ENCODE data around the gene IKZF3. TPM values are rescaled to one million over a fixed set of nuclear protein-coding genes. Genes with fewer than 3 reads are reported as not detected.

IKZF3 gene
- total and polyA plus RNA-seq, 4 donors, result 0.03 to 2.8 (median 1.2) TPM

GRCh38 chr17:39816272-39816671 lies 47.8 kb downstream of the IKZF3 start:
- Histone ChIP-seq H3K27me3 (ENCODE audit: control insufficient read depth in 1 of 2, insufficient read depth in 2 of 2, low read length in 1 of 2) (no peaks in the 10 kb centered on the region), H3K4me1 (ENCODE audit: control insufficient read depth in 1 of 2, insufficient read depth in 2 of 2, low read length in 2 of 2) (no peaks in the 10 kb centered on the region), H3K27ac (ENCODE audit: low read depth in 1 of 2, low read length in 2 of 2) (no peak overlapping the region), H3K36me3 (ENCODE audit: control insufficient read depth in 1 of 2, insufficient read depth in 2 of 2, low read length in 1 of 2) (no peaks in the 10 kb centered on the region), H3K9me3 (ENCODE audit: control insufficient read depth, low read length) (no peaks in the 10 kb centered on the region), H3K4me3 (ENCODE audit: low read length in 2 of 2) (no peak overlapping the region)
- intact Hi-C loops (cut with DNase I), result no loop called here
- no peak for ATAC-seq (ENCODE audit: low FRiP score)
- DNase-seq, result no peak

- no peak overlapping the region for H3K27ac ChIP-seq (ENCODE audit: low read depth in 1 of 2, low read length in 2 of 2)
- H3K4me1 ChIP-seq (ENCODE audit: control insufficient read depth in 1 of 2, insufficient read depth in 2 of 2, low read length in 2 of 2), result no peaks in the 10 kb centered on the region
- no peak overlapping the region for H3K4me3 ChIP-seq (ENCODE audit: low read length in 2 of 2)
- no peaks in the 10 kb centered on the region for H3K36me3 ChIP-seq (ENCODE audit: control insufficient read depth in 1 of 2, insufficient read depth in 2 of 2, low read length in 1 of 2)
- intact Hi-C loops (cut with DNase I), result no loop called here
- H3K27me3 ChIP-seq (ENCODE audit: control insufficient read depth in 1 of 2, insufficient read depth in 2 of 2, low read length in 1 of 2), result no peaks in the 10 kb centered on the region
- DNase-seq (no peak), ATAC-seq (ENCODE audit: low FRiP score) (no peak)
- 88 to 90% methylated on average over 2 of the region's 2 CpGs for WGBS, 2 donors
- no peaks in the 10 kb centered on the region for H3K9me3 ChIP-seq (ENCODE audit: control insufficient read depth, low read length)
Observed at GRCh38 chr17:39814497-39814896, 49.6 kb downstream of the IKZF3 start.

- Histone ChIP-seq H3K4me3 (ENCODE audit: low read length in 2 of 2) (no peak overlapping the region), H3K27me3 (ENCODE audit: control insufficient read depth in 1 of 2, insufficient read depth in 2 of 2, low read length in 1 of 2) (no peaks in the 10 kb centered on the region), H3K9me3 (ENCODE audit: control insufficient read depth, low read length) (no peaks in the 10 kb centered on the region), H3K4me1 (ENCODE audit: control insufficient read depth in 1 of 2, insufficient read depth in 2 of 2, low read length in 2 of 2) (no peaks in the 10 kb centered on the region), H3K27ac (ENCODE audit: low read depth in 1 of 2, low read length in 2 of 2) (no peak overlapping the region), H3K36me3 (ENCODE audit: control insufficient read depth in 1 of 2, insufficient read depth in 2 of 2, low read length in 1 of 2) (no peaks in the 10 kb centered on the region)
- intact Hi-C loops (cut with DNase I), result no loop called here
- ATAC-seq (ENCODE audit: low FRiP score), result no peak
- no peak for DNase-seq
- 78 to 82% methylated on average over 11 of the region's 11 CpGs for WGBS, 2 donors
Observed at GRCh38 chr17:39813631-39814030, 50.5 kb downstream of the IKZF3 start.

- Histone ChIP-seq H3K27me3 (ENCODE audit: control insufficient read depth in 1 of 2, insufficient read depth in 2 of 2, low read length in 1 of 2) (no peaks in the 10 kb centered on the region), H3K36me3 (ENCODE audit: control insufficient read depth in 1 of 2, insufficient read depth in 2 of 2, low read length in 1 of 2) (no peaks in the 10 kb centered on the region), H3K9me3 (ENCODE audit: control insufficient read depth, low read length) (no peaks in the 10 kb centered on the region), H3K4me3 (ENCODE audit: low read length in 2 of 2) (no peak overlapping the region), H3K27ac (ENCODE audit: low read depth in 1 of 2, low read length in 2 of 2) (no peak overlapping the region), H3K4me1 (ENCODE audit: control insufficient read depth in 1 of 2, insufficient read depth in 2 of 2, low read length in 2 of 2) (no peaks in the 10 kb centered on the region)
- DNase-seq (no peak), ATAC-seq (ENCODE audit: low FRiP score) (no peak)
- intact Hi-C loops (cut with DNase I), result no loop called here
- 49 to 50% methylated on average over 6 of the region's 6 CpGs for WGBS, 2 donors
Observed at GRCh38 chr17:39812466-39812865, 51.6 kb downstream of the IKZF3 start.

GRCh38 chr17:39810939-39811728 lies 53.0 kb downstream of the IKZF3 start:
- intact Hi-C loops (cut with DNase I), result no loop called here
- Histone ChIP-seq H3K27ac (ENCODE audit: low read depth in 1 of 2, low read length in 2 of 2) (no peak overlapping the region), H3K4me1 (ENCODE audit: control insufficient read depth in 1 of 2, insufficient read depth in 2 of 2, low read length in 2 of 2) (no peaks in the 10 kb centered on the region), H3K4me3 (ENCODE audit: low read length in 2 of 2) (no peak overlapping the region), H3K27me3 (ENCODE audit: control insufficient read depth in 1 of 2, insufficient read depth in 2 of 2, low read length in 1 of 2) (no peaks in the 10 kb centered on the region), H3K36me3 (ENCODE audit: control insufficient read depth in 1 of 2, insufficient read depth in 2 of 2, low read length in 1 of 2) (no peaks in the 10 kb centered on the region), H3K9me3 (ENCODE audit: control insufficient read depth, low read length) (no peaks in the 10 kb centered on the region)
- ATAC-seq (ENCODE audit: low FRiP score), result no peak
- 82 to 83% methylated on average over 4 of the region's 4 CpGs for WGBS, 2 donors
- no peak for DNase-seq

GRCh38 chr17:39809221-39809620 lies 54.9 kb downstream of the IKZF3 start:
- Histone ChIP-seq H3K36me3 (ENCODE audit: control insufficient read depth in 1 of 2, insufficient read depth in 2 of 2, low read length in 1 of 2) (no peaks in the 10 kb centered on the region), H3K4me1 (ENCODE audit: control insufficient read depth in 1 of 2, insufficient read depth in 2 of 2, low read length in 2 of 2) (no peaks in the 10 kb centered on the region), H3K9me3 (ENCODE audit: control insufficient read depth, low read length) (no peaks in the 10 kb centered on the region), H3K27ac (ENCODE audit: low read depth in 1 of 2, low read length in 2 of 2) (no peak overlapping the region), H3K4me3 (ENCODE audit: low read length in 2 of 2) (no peak overlapping the region), H3K27me3 (ENCODE audit: control insufficient read depth in 1 of 2, insufficient read depth in 2 of 2, low read length in 1 of 2) (no peaks in the 10 kb centered on the region)
- DNase-seq, result no peak
- WGBS, 2 donors, result 73 to 75% methylated on average over 2 of the region's 2 CpGs
- ATAC-seq (ENCODE audit: low FRiP score), result no peak
- intact Hi-C loops (cut with DNase I), result no loop called here

GRCh38 chr17:39808409-39808997 lies 55.6 kb downstream of the IKZF3 start:
- DNase-seq (no peak), ATAC-seq (ENCODE audit: low FRiP score) (no peak)
- Histone ChIP-seq H3K4me1 (ENCODE audit: control insufficient read depth in 1 of 2, insufficient read depth in 2 of 2, low read length in 2 of 2) (no peaks in the 10 kb centered on the region), H3K9me3 (ENCODE audit: control insufficient read depth, low read length) (no peaks in the 10 kb centered on the region), H3K4me3 (ENCODE audit: low read length in 2 of 2) (no peak overlapping the region), H3K27ac (ENCODE audit: low read depth in 1 of 2, low read length in 2 of 2) (no peak overlapping the region), H3K36me3 (ENCODE audit: control insufficient read depth in 1 of 2, insufficient read depth in 2 of 2, low read length in 1 of 2) (no peaks in the 10 kb centered on the region), H3K27me3 (ENCODE audit: control insufficient read depth in 1 of 2, insufficient read depth in 2 of 2, low read length in 1 of 2) (no peaks in the 10 kb centered on the region)
- 77 to 78% methylated on average over 3 of the region's 3 CpGs for WGBS, 2 donors
- intact Hi-C loops (cut with DNase I), result no loop called here

- Histone ChIP-seq H3K9me3 (ENCODE audit: control insufficient read depth, low read length) (no peaks in the 10 kb centered on the region), H3K4me3 (ENCODE audit: low read length in 2 of 2) (no peak overlapping the region), H3K4me1 (ENCODE audit: control insufficient read depth in 1 of 2, insufficient read depth in 2 of 2, low read length in 2 of 2) (no peaks in the 10 kb centered on the region), H3K27ac (ENCODE audit: low read depth in 1 of 2, low read length in 2 of 2) (no peak overlapping the region), H3K27me3 (ENCODE audit: control insufficient read depth in 1 of 2, insufficient read depth in 2 of 2, low read length in 1 of 2) (no peaks in the 10 kb centered on the region), H3K36me3 (ENCODE audit: control insufficient read depth in 1 of 2, insufficient read depth in 2 of 2, low read length in 1 of 2) (no peaks in the 10 kb centered on the region)
- intact Hi-C loops (cut with DNase I), result no loop called here
- WGBS, 2 donors, result 66 to 73% methylated on average over 4 of the region's 4 CpGs
- DNase-seq, result no peak
- ATAC-seq (ENCODE audit: low FRiP score), result no peak
Observed at GRCh38 chr17:39804839-39805238, 59.3 kb downstream of the IKZF3 start.

- Histone ChIP-seq H3K36me3 (ENCODE audit: control insufficient read depth in 1 of 2, insufficient read depth in 2 of 2, low read length in 1 of 2) (no peaks in the 10 kb centered on the region), H3K4me1 (ENCODE audit: control insufficient read depth in 1 of 2, insufficient read depth in 2 of 2, low read length in 2 of 2) (no peaks in the 10 kb centered on the region), H3K27me3 (ENCODE audit: control insufficient read depth in 1 of 2, insufficient read depth in 2 of 2, low read length in 1 of 2) (no peaks in the 10 kb centered on the region), H3K4me3 (ENCODE audit: low read length in 2 of 2) (no peak overlapping the region), H3K9me3 (ENCODE audit: control insufficient read depth, low read length) (no peaks in the 10 kb centered on the region), H3K27ac (ENCODE audit: low read depth in 1 of 2, low read length in 2 of 2) (no peak overlapping the region)
- intact Hi-C loops (cut with DNase I), result no loop called here
- 81 to 85% methylated on average over 4 of the region's 4 CpGs for WGBS, 2 donors
- no peak for DNase-seq
- ATAC-seq (ENCODE audit: low FRiP score), result no peak
Observed at GRCh38 chr17:39801055-39801454, 63.1 kb downstream of the IKZF3 start.
